Panc1 (cell line): ENCODE results near the gene VIPR2.

ENCODE experiments used
- CTCF ChIP-seq: fragments of 450-650 bp; IDR thresholded peaks from 2 replicates; pipeline ENCODE4 v1.5.1; 2017; ENCODE audit warnings: mild to moderate bottlenecking
- SIN3A ChIP-seq: IDR thresholded peaks from 2 replicates; pipeline ENCODE4 v1.6.1; 2012; ENCODE audit warnings: low read depth, mild to moderate bottlenecking, low read length, moderate library complexity, borderline replicate concordance; ENCODE audit not compliant: insufficient read depth
- TCF7L2 ChIP-seq: IDR thresholded peaks from 2 replicates; pipeline ENCODE4 v1.6.1; 2011; ENCODE audit warnings: mild to moderate bottlenecking, low read depth, low read length, inconsistent platforms
- TF ChIP-seq, protein P1 (sequence below), 2 experiments: IDR thresholded peaks; 2 replicates each; pipeline ENCODE4 v1.6.1; 2011 to 2012; ENCODE audit warnings: low read depth in 2 of 2, control low read depth in 1 of 2, low read length in 1 of 2, mild to moderate bottlenecking in 1 of 2, moderate library complexity in 1 of 2; ENCODE audit not compliant: insufficient read depth in 1 of 2

- TF ChIP-seq CTCF: no peak
- TF ChIP-seq, protein P1, sequence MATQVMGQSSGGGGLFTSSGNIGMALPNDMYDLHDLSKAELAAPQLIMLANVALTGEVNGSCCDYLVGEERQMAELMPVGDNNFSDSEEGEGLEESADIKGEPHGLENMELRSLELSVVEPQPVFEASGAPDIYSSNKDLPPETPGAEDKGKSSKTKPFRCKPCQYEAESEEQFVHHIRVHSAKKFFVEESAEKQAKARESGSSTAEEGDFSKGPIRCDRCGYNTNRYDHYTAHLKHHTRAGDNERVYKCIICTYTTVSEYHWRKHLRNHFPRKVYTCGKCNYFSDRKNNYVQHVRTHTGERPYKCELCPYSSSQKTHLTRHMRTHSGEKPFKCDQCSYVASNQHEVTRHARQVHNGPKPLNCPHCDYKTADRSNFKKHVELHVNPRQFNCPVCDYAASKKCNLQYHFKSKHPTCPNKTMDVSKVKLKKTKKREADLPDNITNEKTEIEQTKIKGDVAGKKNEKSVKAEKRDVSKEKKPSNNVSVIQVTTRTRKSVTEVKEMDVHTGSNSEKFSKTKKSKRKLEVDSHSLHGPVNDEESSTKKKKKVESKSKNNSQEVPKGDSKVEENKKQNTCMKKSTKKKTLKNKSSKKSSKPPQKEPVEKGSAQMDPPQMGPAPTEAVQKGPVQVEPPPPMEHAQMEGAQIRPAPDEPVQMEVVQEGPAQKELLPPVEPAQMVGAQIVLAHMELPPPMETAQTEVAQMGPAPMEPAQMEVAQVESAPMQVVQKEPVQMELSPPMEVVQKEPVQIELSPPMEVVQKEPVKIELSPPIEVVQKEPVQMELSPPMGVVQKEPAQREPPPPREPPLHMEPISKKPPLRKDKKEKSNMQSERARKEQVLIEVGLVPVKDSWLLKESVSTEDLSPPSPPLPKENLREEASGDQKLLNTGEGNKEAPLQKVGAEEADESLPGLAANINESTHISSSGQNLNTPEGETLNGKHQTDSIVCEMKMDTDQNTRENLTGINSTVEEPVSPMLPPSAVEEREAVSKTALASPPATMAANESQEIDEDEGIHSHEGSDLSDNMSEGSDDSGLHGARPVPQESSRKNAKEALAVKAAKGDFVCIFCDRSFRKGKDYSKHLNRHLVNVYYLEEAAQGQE (IDR thresholded peaks at IDR 0.05; ENCODE audit: insufficient read depth in 1 of 2, low read depth in 2 of 2, low read length in 1 of 2): no peak
- no peak for TF ChIP-seq SIN3A
- TF ChIP-seq TCF7L2: no peak
These were observed 134.7 kb downstream of the VIPR2 start for GRCh38 chr7:159009951-159010350.
